WERI-Rb-1 (cell line): ENCODE results near the gene TRAFD1.

Experiments used
- DNase-seq: peaks from one replicate; pipeline ENCODE4 v3.0.0-alpha.2; 2020
- H3K27ac ChIP-seq: fragments of 250-450 bp; sonication (Bioruptor Pico); 2 replicates; pipeline ENCODE4 v1.5.1; 2020; ENCODE audit warnings: mild to moderate bottlenecking, moderate library complexity
- H3K27me3 ChIP-seq: fragments of 250-450 bp; sonication (Bioruptor Pico); 2 replicates; pipeline ENCODE4 v1.5.1; 2021; ENCODE audit warnings: mild to moderate bottlenecking, low read depth, moderate library complexity; ENCODE audit not compliant: insufficient read depth, severe bottlenecking
- H3K36me3 ChIP-seq: fragments of 250-450 bp; sonication (Bioruptor Pico); 2 replicates; pipeline ENCODE4 v1.5.1; 2020; ENCODE audit warnings: mild to moderate bottlenecking, moderate library complexity
- H3K4me3 ChIP-seq: 2 replicates; pipeline ENCODE4 v1.5.1; 2011; ENCODE audit warnings: low read depth, mild to moderate bottlenecking, control low read depth, low read length
- H3K9me3 ChIP-seq: fragments of 250-450 bp; sonication (Bioruptor Pico); 2 replicates; pipeline ENCODE4 v1.5.1; 2021; ENCODE audit warnings: mild to moderate bottlenecking, moderate library complexity; ENCODE audit not compliant: severe bottlenecking
- TF ChIP-seq, protein P1 (sequence below): IDR thresholded peaks from 2 replicates; pipeline ENCODE4 v1.5.1; 2011; ENCODE audit warnings: low read depth, mild to moderate bottlenecking, control low read depth, inconsistent platforms, low read length

The TRAFD1 gene

DNA sequence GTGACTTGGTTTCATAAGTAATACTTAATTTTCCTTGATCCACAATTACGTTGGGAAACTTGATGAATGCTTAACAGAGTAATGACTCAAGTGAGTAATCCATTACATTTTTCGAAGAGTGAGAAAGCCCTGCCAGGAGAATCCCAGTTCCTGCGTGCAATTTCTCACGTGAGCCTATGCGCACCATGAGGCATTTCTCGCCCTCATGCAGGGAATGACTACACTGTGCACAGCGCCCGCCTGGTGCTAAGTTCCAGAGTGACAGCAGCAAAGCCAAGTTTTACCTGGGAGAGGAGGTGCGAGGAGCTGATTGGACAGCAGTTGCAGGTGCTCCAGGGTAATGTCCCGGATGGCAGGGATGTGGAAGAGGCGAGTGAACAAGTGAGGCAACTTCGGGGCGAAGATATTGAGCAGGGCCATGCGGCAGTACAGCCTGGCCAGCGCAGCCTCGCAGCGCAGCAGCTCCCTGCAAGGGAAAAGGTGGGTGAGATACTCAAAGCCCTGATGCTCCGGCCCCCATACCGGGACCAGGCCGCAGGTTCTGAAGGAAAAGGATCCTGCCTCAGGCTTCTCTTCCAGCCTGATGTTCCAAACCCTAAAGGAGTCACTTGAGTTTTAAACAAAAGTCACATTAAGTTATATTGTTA, 69.4 kb downstream of the TRAFD1 start:
- Histone ChIP-seq H3K36me3 (peaks cover 63% of the 10 kb centered on the region), H3K9me3 (no peaks in the 10 kb centered on the region), H3K27ac (no peak overlapping the region), H3K4me3 (no peak overlapping the region), H3K27me3 (no peaks in the 10 kb centered on the region)
- no peak for DNase-seq
- TF ChIP-seq, protein P1, sequence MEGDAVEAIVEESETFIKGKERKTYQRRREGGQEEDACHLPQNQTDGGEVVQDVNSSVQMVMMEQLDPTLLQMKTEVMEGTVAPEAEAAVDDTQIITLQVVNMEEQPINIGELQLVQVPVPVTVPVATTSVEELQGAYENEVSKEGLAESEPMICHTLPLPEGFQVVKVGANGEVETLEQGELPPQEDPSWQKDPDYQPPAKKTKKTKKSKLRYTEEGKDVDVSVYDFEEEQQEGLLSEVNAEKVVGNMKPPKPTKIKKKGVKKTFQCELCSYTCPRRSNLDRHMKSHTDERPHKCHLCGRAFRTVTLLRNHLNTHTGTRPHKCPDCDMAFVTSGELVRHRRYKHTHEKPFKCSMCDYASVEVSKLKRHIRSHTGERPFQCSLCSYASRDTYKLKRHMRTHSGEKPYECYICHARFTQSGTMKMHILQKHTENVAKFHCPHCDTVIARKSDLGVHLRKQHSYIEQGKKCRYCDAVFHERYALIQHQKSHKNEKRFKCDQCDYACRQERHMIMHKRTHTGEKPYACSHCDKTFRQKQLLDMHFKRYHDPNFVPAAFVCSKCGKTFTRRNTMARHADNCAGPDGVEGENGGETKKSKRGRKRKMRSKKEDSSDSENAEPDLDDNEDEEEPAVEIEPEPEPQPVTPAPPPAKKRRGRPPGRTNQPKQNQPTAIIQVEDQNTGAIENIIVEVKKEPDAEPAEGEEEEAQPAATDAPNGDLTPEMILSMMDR = no peak

DNA sequence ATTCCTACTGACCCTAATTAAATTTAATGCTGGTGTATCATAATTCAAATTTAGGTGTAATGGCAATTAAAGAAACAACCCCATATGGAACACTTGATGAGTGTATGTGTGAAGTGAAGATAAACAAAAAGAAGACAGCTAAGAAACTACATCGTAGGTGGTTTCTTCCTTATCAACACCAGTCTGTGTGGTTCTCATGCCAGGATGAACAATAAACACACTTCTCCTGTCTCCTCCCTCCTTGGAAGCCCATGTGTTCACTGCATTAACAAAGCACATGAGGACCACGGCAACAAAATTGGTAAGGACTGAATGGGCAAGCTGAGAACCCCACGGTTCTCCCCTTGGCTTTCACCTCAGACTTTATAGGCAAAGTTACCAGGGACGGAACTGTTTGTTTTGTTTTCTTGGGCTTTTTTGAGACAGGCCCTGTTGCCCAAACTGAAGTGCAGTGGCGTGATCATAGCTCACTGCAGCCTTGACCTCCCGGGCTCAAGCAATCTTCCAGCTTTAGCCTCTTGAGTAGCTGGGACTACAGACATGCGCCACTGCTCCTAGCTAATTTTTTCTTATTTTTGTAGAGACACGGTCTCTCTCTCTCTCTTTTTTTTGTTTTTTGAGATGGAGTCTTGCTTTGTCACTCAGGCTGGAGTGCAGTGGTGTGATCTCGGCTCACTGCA, 71.0 kb downstream of the TRAFD1 start:
- no peak overlapping the region for H3K27ac ChIP-seq
- no peak overlapping the region for H3K4me3 ChIP-seq
- no peak for DNase-seq
- H3K36me3 ChIP-seq = peaks cover 63% of the 10 kb centered on the region
- TF ChIP-seq, protein P1 = no peak
- H3K9me3 ChIP-seq = no peaks in the 10 kb centered on the region
- H3K27me3 ChIP-seq = no peaks in the 10 kb centered on the region

DNA sequence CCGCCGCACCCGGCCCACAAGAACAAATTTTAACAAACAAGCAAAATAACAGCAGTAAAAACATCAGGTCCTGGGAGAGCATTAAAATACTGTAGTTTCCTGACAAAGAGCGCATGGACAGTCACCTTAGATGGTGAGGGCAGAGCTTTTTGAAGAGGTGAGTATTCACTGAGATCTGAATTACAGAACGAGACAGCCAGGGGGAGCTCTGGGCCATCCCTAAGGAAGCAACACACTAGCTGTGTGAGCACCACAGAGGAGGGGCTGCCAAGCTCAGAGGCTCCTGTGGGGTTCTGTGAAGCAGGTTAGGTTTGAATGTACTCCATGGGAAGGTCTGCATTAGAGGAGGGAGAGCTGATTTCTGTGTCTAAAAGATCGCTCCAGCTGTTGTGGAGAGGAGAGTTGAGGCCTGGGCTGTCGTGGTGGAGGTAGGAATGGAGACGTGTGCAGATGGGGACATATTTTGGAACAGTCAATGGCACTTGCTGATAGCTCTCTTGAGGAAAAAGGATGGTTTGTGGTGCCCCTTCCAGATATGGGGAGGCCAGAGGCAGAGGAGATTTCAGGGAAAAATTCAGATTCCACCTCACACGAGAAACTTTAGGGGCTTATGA, 72.9 kb downstream of the TRAFD1 start:
- TF ChIP-seq, protein P1 = peak; percentile 81
- peak; percentile 77 for DNase-seq
- Histone ChIP-seq H3K27me3 (no peaks in the 10 kb centered on the region), H3K27ac (no peak overlapping the region), H3K36me3 (peaks cover 47% of the 10 kb centered on the region), H3K9me3 (no peaks in the 10 kb centered on the region), H3K4me3 (no peak overlapping the region)

DNA sequence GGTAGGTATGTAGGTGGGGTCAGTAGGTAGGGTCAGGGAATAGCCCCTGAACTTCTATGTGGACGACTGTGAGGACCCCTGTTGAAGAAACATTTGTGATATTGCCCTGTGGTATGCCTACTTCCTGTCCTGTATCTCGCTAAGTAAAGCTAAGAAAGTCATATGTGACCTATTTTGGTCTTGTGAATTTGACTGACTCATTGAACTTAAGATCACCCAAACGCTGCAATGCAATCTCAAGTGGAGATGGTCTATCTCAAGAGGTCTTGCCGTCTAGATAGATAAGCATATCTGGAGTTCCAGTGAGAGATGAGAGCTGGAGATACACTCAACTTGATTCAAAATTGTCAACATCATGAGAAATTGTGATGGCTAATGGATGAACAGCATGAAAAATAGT, 73.8 kb downstream of the TRAFD1 start:
- TF ChIP-seq, protein P1 = no peak
- no peak for DNase-seq
- Histone ChIP-seq H3K4me3 (no peak overlapping the region), H3K27ac (no peak overlapping the region), H3K9me3 (no peaks in the 10 kb centered on the region), H3K36me3 (peaks cover 45% of the 10 kb centered on the region), H3K27me3 (no peaks in the 10 kb centered on the region)
